ENCODE data around the gene LIG1.
"Not testable (repeated sequence)": the region's sequence is repeated elsewhere in the genome, so short reads cannot be mapped to it uniquely, and the experiment has no call there.

LIG1 gene

DNA sequence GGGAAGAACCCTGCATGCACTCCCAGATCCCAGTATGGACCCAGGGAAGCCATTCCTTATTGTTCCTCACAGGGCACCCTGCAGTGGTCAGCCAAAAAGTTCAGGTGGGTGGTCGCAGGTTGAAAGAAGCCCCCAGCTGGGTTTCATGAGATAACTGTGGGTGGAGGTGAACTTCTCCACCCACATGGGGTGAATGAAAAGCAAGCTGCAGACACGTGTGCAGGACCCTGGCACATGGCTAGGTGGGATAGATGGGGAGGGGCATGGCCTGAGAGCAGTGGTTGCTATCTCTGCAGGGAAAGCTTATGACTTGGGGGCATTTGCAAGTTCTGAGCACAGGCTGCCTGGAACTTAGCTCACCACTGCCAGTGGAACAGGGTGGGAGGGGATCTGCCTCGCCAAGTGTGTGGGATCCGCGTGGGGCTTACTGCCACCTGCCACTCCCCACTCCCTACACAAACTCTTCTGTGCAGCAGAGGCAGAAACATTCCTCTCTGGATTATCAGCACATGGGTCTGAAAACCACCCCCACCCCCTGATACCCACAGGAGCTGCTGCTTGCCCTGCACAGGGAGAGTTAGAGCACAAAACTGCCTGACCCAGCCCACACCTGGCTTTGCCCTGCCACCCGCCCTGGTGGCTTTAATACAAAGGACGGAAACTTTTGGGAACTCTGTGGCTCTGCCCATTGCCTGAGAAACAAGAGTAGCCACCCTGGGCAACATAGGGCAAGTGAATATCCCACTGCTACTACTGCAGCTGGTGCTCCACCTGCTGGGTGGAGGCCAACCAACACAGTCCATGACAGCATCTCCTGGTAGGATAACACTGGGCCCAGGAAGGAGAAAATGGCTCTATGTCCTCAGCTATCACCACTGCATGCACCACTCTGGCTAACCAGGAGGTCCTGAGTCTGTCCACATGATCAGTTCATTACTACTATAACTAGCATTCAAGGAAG is 84.0 kb downstream of the LIG1 start:
- Histone ChIP-seq H3K27ac (ENCODE audit: low read depth, low read length, poor library complexity, severe bottlenecking) (no peak overlapping the region), H3K9ac (ENCODE audit: low read length) (no peak overlapping the region), H2AFZ (ENCODE audit: low read length) (no peak overlapping the region)

DNA sequence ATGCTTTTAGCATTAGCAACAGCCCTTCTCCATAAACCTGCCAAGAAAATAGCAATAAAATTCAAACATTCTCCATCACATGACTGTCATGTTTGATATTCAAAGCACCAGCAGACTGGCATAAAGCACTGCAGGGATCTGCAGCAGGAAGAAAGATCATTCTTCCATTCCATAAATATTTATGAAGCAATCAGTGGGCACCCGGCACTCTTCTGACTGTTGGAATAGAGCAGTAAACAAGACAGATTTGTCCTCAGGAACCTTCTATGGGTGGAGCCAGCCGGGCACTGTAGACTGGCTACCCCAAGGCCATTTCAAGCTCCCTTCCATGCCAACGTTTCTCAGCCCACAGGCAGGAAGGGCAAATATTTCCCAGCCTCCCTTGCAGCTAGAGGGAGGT is 85.1 kb downstream of the LIG1 start:
- no peak for TF ChIP-seq EZH2 (IDR thresholded peaks at IDR 0.05; ENCODE audit: borderline replicate concordance, low read length)
- TF ChIP-seq, protein P1, sequence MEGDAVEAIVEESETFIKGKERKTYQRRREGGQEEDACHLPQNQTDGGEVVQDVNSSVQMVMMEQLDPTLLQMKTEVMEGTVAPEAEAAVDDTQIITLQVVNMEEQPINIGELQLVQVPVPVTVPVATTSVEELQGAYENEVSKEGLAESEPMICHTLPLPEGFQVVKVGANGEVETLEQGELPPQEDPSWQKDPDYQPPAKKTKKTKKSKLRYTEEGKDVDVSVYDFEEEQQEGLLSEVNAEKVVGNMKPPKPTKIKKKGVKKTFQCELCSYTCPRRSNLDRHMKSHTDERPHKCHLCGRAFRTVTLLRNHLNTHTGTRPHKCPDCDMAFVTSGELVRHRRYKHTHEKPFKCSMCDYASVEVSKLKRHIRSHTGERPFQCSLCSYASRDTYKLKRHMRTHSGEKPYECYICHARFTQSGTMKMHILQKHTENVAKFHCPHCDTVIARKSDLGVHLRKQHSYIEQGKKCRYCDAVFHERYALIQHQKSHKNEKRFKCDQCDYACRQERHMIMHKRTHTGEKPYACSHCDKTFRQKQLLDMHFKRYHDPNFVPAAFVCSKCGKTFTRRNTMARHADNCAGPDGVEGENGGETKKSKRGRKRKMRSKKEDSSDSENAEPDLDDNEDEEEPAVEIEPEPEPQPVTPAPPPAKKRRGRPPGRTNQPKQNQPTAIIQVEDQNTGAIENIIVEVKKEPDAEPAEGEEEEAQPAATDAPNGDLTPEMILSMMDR (IDR thresholded peaks at IDR 0.05; ENCODE audit: low read length): no peak
- H3K9me3 ChIP-seq (ENCODE audit: low read length): no peaks in the 10 kb centered on the region
- H2AFZ ChIP-seq (ENCODE audit: low read length): no peak overlapping the region
- H3K4me3 ChIP-seq (ENCODE audit: low read depth, low read length, poor library complexity, severe bottlenecking): no peak overlapping the region
- H3K27me3 ChIP-seq (ENCODE audit: insufficient read depth, low read length): no peaks in the 10 kb centered on the region
- no peaks in the 10 kb centered on the region for H3K9me2 ChIP-seq (ENCODE audit: low read depth, low read length)
- H3K36me3 ChIP-seq (ENCODE audit: insufficient read depth, low read length): no peaks in the 10 kb centered on the region
- no peak overlapping the region for H3K27ac ChIP-seq (ENCODE audit: low read depth, low read length, poor library complexity, severe bottlenecking)
- H4K20me1 ChIP-seq (ENCODE audit: insufficient read depth, low read length): no peaks in the 10 kb centered on the region
- H3K79me2 ChIP-seq (ENCODE audit: insufficient read depth, low read length): no peaks in the 10 kb centered on the region
- no peak overlapping the region for H3K9ac ChIP-seq (ENCODE audit: low read length)
- H3F3A ChIP-seq (ENCODE audit: insufficient read depth, low read length): no peaks in the 10 kb centered on the region
- no peaks in the 10 kb centered on the region for H3K4me1 ChIP-seq (ENCODE audit: insufficient read depth, low read length, severe bottlenecking)
- H3K4me2 ChIP-seq (ENCODE audit: low read length): no peak overlapping the region

More for the DNA sequence above, 84.0 kb downstream of the LIG1 start:
- H4K20me1 ChIP-seq (ENCODE audit: insufficient read depth, low read length): no peaks in the 10 kb centered on the region
- H3K27me3 ChIP-seq (ENCODE audit: insufficient read depth, low read length): no peaks in the 10 kb centered on the region; the same call in 1 of the 2 replicates
- H3K79me2 ChIP-seq (ENCODE audit: insufficient read depth, low read length): no peaks in the 10 kb centered on the region
- no peaks in the 10 kb centered on the region for H3K4me1 ChIP-seq (ENCODE audit: insufficient read depth, low read length, severe bottlenecking)
- H3K4me2 ChIP-seq (ENCODE audit: low read length): no peak overlapping the region
- H3K9me3 ChIP-seq (ENCODE audit: low read length): no peaks in the 10 kb centered on the region
- no peak overlapping the region for H3K4me3 ChIP-seq (ENCODE audit: low read depth, low read length, poor library complexity, severe bottlenecking)
- no peaks in the 10 kb centered on the region for H3K9me2 ChIP-seq (ENCODE audit: low read depth, low read length)
- TF ChIP-seq EZH2 (IDR thresholded peaks at IDR 0.05; ENCODE audit: borderline replicate concordance, low read length): no peak
- TF ChIP-seq, protein P1 (IDR thresholded peaks at IDR 0.05; ENCODE audit: low read length): peak; percentile 33; the same call in 1 of the 2 replicates
- no peaks in the 10 kb centered on the region; the same call in 1 of the 2 replicates for H3K36me3 ChIP-seq (ENCODE audit: insufficient read depth, low read length)
- no peaks in the 10 kb centered on the region for H3F3A ChIP-seq (ENCODE audit: insufficient read depth, low read length)

DNA sequence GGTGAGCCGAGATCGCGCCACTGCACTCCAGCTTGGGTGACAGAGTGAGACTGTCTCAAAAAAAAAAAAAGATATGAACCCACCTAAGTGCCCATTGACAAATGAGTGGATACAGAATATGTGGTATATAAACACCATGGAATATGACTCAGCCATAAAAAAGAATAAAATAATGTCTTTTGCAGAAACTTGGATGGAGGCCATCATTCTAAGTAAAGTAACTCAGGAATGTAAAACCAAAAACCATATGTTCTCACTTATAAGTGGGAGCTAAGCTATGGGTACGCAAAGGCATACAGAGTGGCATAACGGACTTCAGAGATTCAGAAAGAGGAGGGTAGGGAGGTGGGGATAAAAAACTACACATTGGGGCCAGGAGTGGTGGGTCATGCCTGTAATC is 89.0 kb downstream of the LIG1 start:
- H3K4me3 ChIP-seq (ENCODE audit: low read depth, low read length, poor library complexity, severe bottlenecking): no peak overlapping the region
- no peaks in the 10 kb centered on the region for H3F3A ChIP-seq (ENCODE audit: insufficient read depth, low read length)
- H3K79me2 ChIP-seq (ENCODE audit: insufficient read depth, low read length): no peaks in the 10 kb centered on the region
- no peaks in the 10 kb centered on the region for H3K9me2 ChIP-seq (ENCODE audit: low read depth, low read length)
- H3K36me3 ChIP-seq (ENCODE audit: insufficient read depth, low read length): no peaks in the 10 kb centered on the region
- H3K4me1 ChIP-seq (ENCODE audit: insufficient read depth, low read length, severe bottlenecking): no peaks in the 10 kb centered on the region
- no peak for TF ChIP-seq EZH2 (IDR thresholded peaks at IDR 0.05; ENCODE audit: borderline replicate concordance, low read length)
- TF ChIP-seq, protein P1 (IDR thresholded peaks at IDR 0.05; ENCODE audit: low read length): no peak
- H3K27ac ChIP-seq (ENCODE audit: low read depth, low read length, poor library complexity, severe bottlenecking): no peak overlapping the region
- no peaks in the 10 kb centered on the region for H3K27me3 ChIP-seq (ENCODE audit: insufficient read depth, low read length)
- H3K9me3 ChIP-seq (ENCODE audit: low read length): no peaks in the 10 kb centered on the region
- H2AFZ ChIP-seq (ENCODE audit: low read length): no peak overlapping the region
- H4K20me1 ChIP-seq (ENCODE audit: insufficient read depth, low read length): no peaks in the 10 kb centered on the region
- no peak overlapping the region for H3K9ac ChIP-seq (ENCODE audit: low read length)
- H3K4me2 ChIP-seq (ENCODE audit: low read length): no peak overlapping the region

DNA sequence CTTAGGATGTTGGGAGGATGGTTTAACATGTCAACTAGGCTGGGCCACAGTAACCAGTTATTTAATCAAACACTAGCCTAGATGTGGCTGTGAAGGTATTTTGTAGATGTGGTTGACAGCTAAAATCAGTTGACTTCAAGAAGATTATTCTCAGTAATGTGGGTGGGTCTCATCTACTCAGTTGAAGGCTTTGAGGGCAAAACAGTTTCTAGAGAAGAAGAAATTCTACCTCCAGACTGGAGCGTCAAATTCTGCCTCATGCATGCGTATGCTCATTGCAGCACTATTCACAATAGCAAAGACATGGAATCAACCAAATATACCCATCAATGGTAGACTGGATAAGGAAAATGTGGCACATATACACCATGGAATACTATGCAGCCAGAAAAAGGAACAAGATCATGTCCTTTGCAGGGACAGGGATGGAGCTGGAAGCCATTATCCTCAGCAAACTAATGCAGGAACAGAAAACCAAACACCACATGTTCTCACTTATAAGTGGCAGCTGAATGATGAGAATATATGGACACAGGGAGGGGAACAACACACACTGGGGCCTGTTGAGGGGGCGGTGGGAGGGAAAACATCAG is 99.9 kb downstream of the LIG1 start:
- H3K27me3 ChIP-seq (ENCODE audit: insufficient read depth, low read length); H3K79me2 ChIP-seq (ENCODE audit: insufficient read depth, low read length); H3K4me3 ChIP-seq (ENCODE audit: low read depth, low read length, poor library complexity, severe bottlenecking); H3K9ac ChIP-seq (ENCODE audit: low read length); H3K36me3 ChIP-seq (ENCODE audit: insufficient read depth, low read length); H3K9me2 ChIP-seq (ENCODE audit: low read depth, low read length); H3K27ac ChIP-seq (ENCODE audit: low read depth, low read length, poor library complexity, severe bottlenecking); H2AFZ ChIP-seq (ENCODE audit: low read length); H3K9me3 ChIP-seq (ENCODE audit: low read length); H3K4me1 ChIP-seq (ENCODE audit: insufficient read depth, low read length, severe bottlenecking); H3F3A ChIP-seq (ENCODE audit: insufficient read depth, low read length); H3K4me2 ChIP-seq (ENCODE audit: low read length); H4K20me1 ChIP-seq (ENCODE audit: insufficient read depth, low read length): not testable (repeated sequence)

All from OCI-LY1 (cell line).